ENCODE data around the gene RYR2. TPM values are rescaled to one million over a fixed set of nuclear protein-coding genes. Genes with fewer than 3 reads are reported as not detected.

The RYR2 gene
- total and polyA plus RNA-seq, 2 of the 8 experiments (the other 6 are each of a cell fraction or from before 2014, with no cell fraction given): 1.3 to 4.4 TPM

DNA sequence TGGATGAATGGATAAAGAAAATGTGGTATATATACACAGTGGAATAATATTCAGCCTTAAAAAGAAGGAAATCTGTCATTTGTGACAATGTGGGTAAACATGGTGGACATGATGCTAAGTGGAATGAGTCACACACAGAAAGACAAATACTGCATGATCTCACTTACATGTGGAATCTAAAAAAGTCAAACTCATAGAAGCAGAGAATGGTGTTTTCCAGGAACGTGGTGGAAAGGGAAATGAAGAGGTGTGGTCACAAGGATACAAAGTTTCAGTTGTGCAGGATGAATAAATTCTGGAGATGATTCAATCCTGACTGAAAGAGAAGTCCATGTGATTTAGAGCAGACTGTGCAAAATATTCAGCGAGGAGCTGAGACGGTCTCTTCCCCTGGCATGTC, 56.6 kb downstream of the RYR2 start:
- Histone ChIP-seq H4K5ac (ENCODE audit: insufficient read length, low read depth, low read length) (no peak overlapping the region), H3K4me3 (ENCODE audit: extremely low read depth in 1 of 4, insufficient read depth in 2 of 4, low read depth in 3 of 4, low read length in 4 of 4) (no peak overlapping the region), H2BK120ac (replicated peaks; ENCODE audit: low read depth, low read length) (no peak overlapping the region), H2BK15ac (ENCODE audit: low read length) (no peak overlapping the region), H3K4me1 (replicated peaks in 1 of 4; ENCODE audit: control insufficient read depth in 3 of 4, insufficient read depth in 4 of 4, low read length in 3 of 4) (peaks cover 0 to 3% (median 0%) of the 10 kb centered on the region in 4 experiments; a peak in 1 of 7 replicates), H3K18ac (ENCODE audit: extremely low read depth, low read length) (no peak overlapping the region), H2AK5ac (ENCODE audit: low read depth, low read length) (no peak overlapping the region), H2AFZ (ENCODE audit: low read length) (no peak overlapping the region), H3K36me3 (ENCODE audit: control insufficient read depth in 2 of 4, insufficient read depth in 4 of 4, low read length in 3 of 4) (no peaks in the 10 kb centered on the region), H3K27me3 (replicated peaks in 1 of 4; ENCODE audit: control insufficient read depth in 3 of 4, extremely low read depth in 1 of 4, insufficient read depth in 3 of 4, low read length in 3 of 4) (no peaks in the 10 kb centered on the region), H3K9me3 (ENCODE audit: insufficient read depth in 2 of 2, low read depth in 1 of 2, low read length in 1 of 2) (no peaks in the 10 kb centered on the region), H2BK12ac (ENCODE audit: low read depth, low read length) (no peak overlapping the region), H4K20me1 (replicated peaks in 1 of 2; ENCODE audit: control insufficient read depth in 1 of 2, insufficient read depth in 2 of 2, low read length in 2 of 2) (no peaks in the 10 kb centered on the region), H3K56ac (replicated peaks; ENCODE audit: insufficient read length, low read depth, low read length) (no peak overlapping the region), H3K79me1 (ENCODE audit: low read depth, low read length) (no peaks in the 10 kb centered on the region; the same call in 1 of the 2 replicates), H3K27ac (ENCODE audit: low read depth, low read length) (no peak overlapping the region), H3K23ac (ENCODE audit: insufficient read length) (no peak overlapping the region), H2BK5ac (ENCODE audit: low read depth, low read length) (no peak overlapping the region), H3K9ac (replicated peaks in 1 of 4; ENCODE audit: extremely low read depth in 1 of 4, low read depth in 3 of 4, low read length in 3 of 4) (no peak overlapping the region), H4K91ac (replicated peaks; ENCODE audit: insufficient read length, low read length) (no peak overlapping the region), H3K79me2 (ENCODE audit: control insufficient read depth in 1 of 2, insufficient read depth in 2 of 2, low read length in 2 of 2) (peaks cover 0 to 9% of the 10 kb centered on the region in 2 experiments; a peak in 2 of 4 replicates), H4K8ac (ENCODE audit: extremely low read depth, insufficient read depth, low read length) (no peak overlapping the region), H3K14ac (ENCODE audit: insufficient read length) (no peak overlapping the region), H2BK20ac (ENCODE audit: low read length) (no peak overlapping the region), H3K23me2 (ENCODE audit: low read depth, low read length) (no peaks in the 10 kb centered on the region), H3K4me2 (ENCODE audit: insufficient read depth in 1 of 2, low read depth in 2 of 2, low read length in 2 of 2) (no peak overlapping the region), H3K4ac (replicated peaks; ENCODE audit: insufficient read length, low read depth, low read length) (no peak overlapping the region)
- FAIRE-seq (no peak), DNase-seq (ENCODE audit: low read depth in 1 of 2, low spot score in 2 of 2) (no peak)
- 91% methylated on average over 3 of the region's 3 CpGs; no CpG with 5 or more reads in 1 of the 2 experiments for WGBS, 2 experiments (ENCODE audit: extremely low coverage in 1 of 2, insufficient coverage in 1 of 2, insufficient read length in 1 of 2, insufficient replicate concordance in 2 of 2, low coverage in 1 of 2, low lambda C conversion rate in 2 of 2, missing lambda C conversion rate in 1 of 2)
- POLR2A ChIA-PET (ENCODE audit: partially characterized antibody): no interaction called here
- CTCF ChIA-PET (ENCODE audit: partially characterized antibody): no interaction called here
- no peak for TF ChIP-seq POU5F1 (IDR thresholded peaks at IDR 0.05; ENCODE audit: low read depth, low read length)
- no peak for TF ChIP-seq YY1 (IDR thresholded peaks at IDR 0.05; ENCODE audit: low read depth, low read length)
- TF ChIP-seq TEAD4 (IDR thresholded peaks at IDR 0.05; ENCODE audit: low read depth, low read length): no peak
- no peak for TF ChIP-seq SRF (IDR thresholded peaks at IDR 0.05; ENCODE audit: low read depth, low read length)
- TF ChIP-seq POLR2AphosphoS5 (IDR thresholded peaks at IDR 0.05; ENCODE audit: low read depth, low read length): no peak
- no peak for TF ChIP-seq CREB1 (IDR thresholded peaks at IDR 0.05)
- TF ChIP-seq BACH1 (IDR thresholded peaks at IDR 0.05; ENCODE audit: low read length): no peak
- no peak for TF ChIP-seq SAP30 (IDR thresholded peaks at IDR 0.05; ENCODE audit: insufficient read depth, insufficient replicate concordance, low read length)
- no peak for TF ChIP-seq GABPA (IDR thresholded peaks at IDR 0.05; ENCODE audit: borderline replicate concordance, insufficient read depth, low read length)
- TF ChIP-seq RXRA (IDR thresholded peaks at IDR 0.05; ENCODE audit: insufficient read depth, low read depth, low read length): no peak
- no peak for TF ChIP-seq ZNF274 (IDR thresholded peaks at IDR 0.05; ENCODE audit: borderline replicate concordance, extremely low read depth, low read length)
- no peak for TF ChIP-seq EGR1 (IDR thresholded peaks at IDR 0.05; ENCODE audit: borderline replicate concordance, low read depth, low read length)
- no peak for TF ChIP-seq NANOG (IDR thresholded peaks at IDR 0.05; ENCODE audit: insufficient read depth, low read depth, low read length, poor library complexity, severe bottlenecking)
- no peak for TF ChIP-seq GTF2F1 (IDR thresholded peaks at IDR 0.05; ENCODE audit: borderline replicate concordance, low read depth, low read length)
- TF ChIP-seq KDM5A (IDR thresholded peaks at IDR 0.05; ENCODE audit: low read length): no peak
- no peak for TF ChIP-seq SIRT6 (IDR thresholded peaks at IDR 0.05; ENCODE audit: low read length)
